Caco-2 (cell line): ENCODE results near the gene ARHGDIA. TPM values are rescaled to one million over a fixed set of nuclear protein-coding genes. Genes with fewer than 3 reads are reported as not detected.

Source experiments
- BruUV-seq: library from RNA; stranded (reverse); fragments of 400-500 nt; replicated peaks from 2 replicates; lab custom pipeline; 2021; lab: Mats Ljungman, UMichigan
- CTCF ChIA-PET: fragments of 300-600 bp; sonication (Branson Sonifier 250); formaldehyde crosslinking; loops from one replicate; lab custom pipeline; 2022; ENCODE audit warnings: antibody characterized with exemption; lab: Charles Lee
- POLR2A ChIA-PET: fragments of 300-600 bp; sonication (Branson Sonifier 250); formaldehyde crosslinking; loops from one replicate; lab custom pipeline; 2022; ENCODE audit warnings: antibody characterized with exemption; lab: Charles Lee
- DNase-seq, 2 experiments: peaks; one replicate each; pipeline versions ENCODE4 v3.0.0 to v3.0.0-alpha.2; 2020 to 2022
- H3K27me3 ChIP-seq: replicated peaks from 2 replicates; pipeline ENCODE4 v1.6.0; 2011; ENCODE audit warnings: low read length; ENCODE audit not compliant: control insufficient read depth, insufficient read depth
- H3K36me3 ChIP-seq: 2 replicates; pipeline ENCODE4 v1.5.1; 2011; ENCODE audit warnings: low read length; ENCODE audit not compliant: control insufficient read depth, insufficient read depth
- H3K4me1 ChIP-seq: fragments of 250-450 bp; sonication (Bioruptor Pico); 2 replicates; pipeline ENCODE4 v1.5.1; 2020; ENCODE audit warnings: mild to moderate bottlenecking
- H3K4me3 ChIP-seq: 2 replicates; pipeline ENCODE4 v1.5.1; 2011; ENCODE audit warnings: low read depth, mild to moderate bottlenecking, control low read depth, low read length
- H3K9me3 ChIP-seq: fragments of 250-450 bp; sonication (Bioruptor Pico); 2 replicates; pipeline ENCODE4 v1.5.1; 2020; ENCODE audit warnings: mild to moderate bottlenecking, moderate library complexity
- H3K27ac Mint-ChIP-seq: one replicate; pipeline ENCODE4 v1.8.0; 2022; ENCODE audit warnings: mixed read lengths; ENCODE audit not compliant: unreplicated experiment
- H3K27me3 Mint-ChIP-seq: one replicate; pipeline ENCODE4 v1.8.0; 2022; ENCODE audit warnings: mixed read lengths; ENCODE audit not compliant: insufficient read depth, unreplicated experiment
- H3K36me3 Mint-ChIP-seq: one replicate; pipeline ENCODE4 v1.8.0; 2022; ENCODE audit warnings: mild to moderate bottlenecking, mixed read lengths; ENCODE audit not compliant: insufficient read depth, unreplicated experiment
- H3K4me1 Mint-ChIP-seq: one replicate; pipeline ENCODE4 v1.8.0; 2022; ENCODE audit warnings: low read depth, mixed read lengths; ENCODE audit not compliant: unreplicated experiment
- H3K4me3 Mint-ChIP-seq: one replicate; pipeline ENCODE4 v1.8.0; 2022; ENCODE audit warnings: mild to moderate bottlenecking, moderate library complexity, mixed read lengths; ENCODE audit not compliant: unreplicated experiment
- H3K9me3 Mint-ChIP-seq: one replicate; pipeline ENCODE4 v1.8.0; 2022; ENCODE audit warnings: mixed read lengths; ENCODE audit not compliant: unreplicated experiment
- CTCF ChIP-seq, 2 experiments: fragments of 200-600 bp in 1 of 2; IDR thresholded peaks; 1 replicate in 1 of 2; 2 replicates in 1 of 2; pipeline versions ENCODE4 v1.5.1 to v1.8.0; 2011 to 2022; ENCODE audit warnings: antibody characterized with exemption in 1 of 2, control low read depth in 1 of 2, inconsistent platforms in 1 of 2, low read depth in 1 of 2, low read length in 1 of 2, mild to moderate bottlenecking in 1 of 2, moderate library complexity in 1 of 2; ENCODE audit not compliant: insufficient read depth in 1 of 2, severe bottlenecking in 1 of 2, unreplicated experiment in 1 of 2
- intact Hi-C: fragments of 100-400 bp; cut with micrococcal nuclease; formaldehyde crosslinking; loops from one replicate; pipeline ENCODE4 v1.10.0; 2022; ENCODE audit not compliant: unreplicated experiment
- total RNA-seq: library from RNA; stranded (reverse); gene quantifications from 2 replicates; pipeline ENCODE4 v1.2.3, GENCODE V29; 2022

ARHGDIA gene
- total RNA-seq, 1 experiment from 2014 or later, result 253 TPM

GRCh38 chr17:81877569-81877968, 6.4 kb upstream of the ARHGDIA start:
- BruUV-seq, result no TSS peak
- TF ChIP-seq CTCF (IDR thresholded peaks at IDR 0.05; ENCODE audit: insufficient read depth in 1 of 2, low read depth in 1 of 2, low read length in 1 of 2, severe bottlenecking in 1 of 2, unreplicated experiment in 1 of 2), result no peak
- no peaks in the 10 kb centered on the region for H3K9me3 Mint-ChIP-seq
- CTCF ChIA-PET, result no interaction called here
- Histone ChIP-seq H3K4me1 (peaks cover 3% of the 10 kb centered on the region; the same call in 1 of the 2 replicates), H3K36me3 (0 out of 2 replicates have a peak, but pooled peaks cover 3% of the 10 kb centered on the region), H3K9me3 (no peaks in the 10 kb centered on the region), H3K27me3 (no peaks in the 10 kb centered on the region), H3K4me3 (no peak overlapping the region)
- DNase-seq, result no peak
- H3K36me3 Mint-ChIP-seq, result peaks cover 89% of the 10 kb centered on the region
- intact Hi-C loops, result no loop called here
- no peaks in the 10 kb centered on the region for H3K4me1 Mint-ChIP-seq
- no peak overlapping the region for H3K27ac Mint-ChIP-seq
- no peak overlapping the region for H3K4me3 Mint-ChIP-seq
- no peaks in the 10 kb centered on the region for H3K27me3 Mint-ChIP-seq
- POLR2A ChIA-PET, result no interaction called here

- TSS peak; percentile 63 for BruUV-seq
- peaks cover 43% of the 10 kb centered on the region for H3K4me1 ChIP-seq
These were observed 472 bp upstream of the ARHGDIA start for GRCh38 chr17:81871387-81872230.

More at GRCh38 chr17:81871387-81872230, 472 bp upstream of the ARHGDIA start:
- Histone ChIP-seq H3K27me3 (no peaks in the 10 kb centered on the region), H3K36me3 (peaks cover 4% of the 10 kb centered on the region; the same call in 1 of the 2 replicates), H3K9me3 (no peaks in the 10 kb centered on the region), H3K4me3 (peak overlapping the region; percentile 81)
- no peaks in the 10 kb centered on the region for H3K27me3 Mint-ChIP-seq
- peak; percentile 26 to 52 for TF ChIP-seq CTCF (IDR thresholded peaks at IDR 0.05; ENCODE audit: insufficient read depth in 1 of 2, low read depth in 1 of 2, low read length in 1 of 2, severe bottlenecking in 1 of 2, unreplicated experiment in 1 of 2)
- POLR2A ChIA-PET, result interaction anchor here (0.6 kb wide), 1 partner anchor 22 kb away, joined by 4 read pairs; no protein-coding TSS in a partner anchor
- peak overlapping the region; percentile 87 for H3K27ac Mint-ChIP-seq
- H3K9me3 Mint-ChIP-seq, result no peaks in the 10 kb centered on the region
- H3K4me3 Mint-ChIP-seq, result peak overlapping the region; percentile 78
- CTCF ChIA-PET, result interaction anchor here (0.6 to 0.7 kb wide), 2 partner anchors 76 to 194 kb away, joined by 3 to 4 read pairs; no protein-coding TSS in a partner anchor
- intact Hi-C loops, result loop anchor here (1.0 to 5.0 kb wide), 2 partner anchors 11 to 151 kb away; partner anchors contain the start of genes CENPX, LRRC45 and P4HB
- peaks cover 87% of the 10 kb centered on the region for H3K36me3 Mint-ChIP-seq
- DNase-seq, result peak; percentile 58 to 97
- H3K4me1 Mint-ChIP-seq, result peaks cover 16% of the 10 kb centered on the region
